ENCODE measurements around the gene DBT.

DNA sequence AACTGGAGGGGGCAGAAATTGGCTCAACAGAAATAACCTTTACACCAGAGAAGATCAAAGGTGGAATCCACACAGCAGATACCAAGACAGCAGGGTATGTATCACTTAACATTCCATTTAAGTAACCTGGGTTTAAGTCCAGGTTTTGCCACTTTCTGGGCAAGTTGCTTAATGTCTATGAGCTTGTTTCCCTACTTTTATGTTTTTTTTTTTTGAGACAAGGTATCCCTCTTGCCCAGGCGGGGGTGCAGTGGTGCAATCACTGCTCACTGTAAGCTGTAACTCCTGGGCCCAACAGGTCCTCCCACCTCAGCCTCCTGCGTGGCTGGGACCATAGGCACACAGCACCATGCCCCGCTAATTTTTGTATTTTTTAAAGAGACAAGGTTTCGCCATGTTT, 18.6 kb upstream of the DBT start:
- TF ChIP-seq KLF16 (tag by site-specific recombination; IDR thresholded peaks at IDR 0.05) (no peak), SALL2 (tag by site-specific recombination; IDR thresholded peaks at IDR 0.05; ENCODE audit: borderline replicate concordance) (no peak), ZNF114 (tag by site-specific recombination; IDR thresholded peaks at IDR 0.05) (no peak)
- TF ChIP-seq, protein P1, sequence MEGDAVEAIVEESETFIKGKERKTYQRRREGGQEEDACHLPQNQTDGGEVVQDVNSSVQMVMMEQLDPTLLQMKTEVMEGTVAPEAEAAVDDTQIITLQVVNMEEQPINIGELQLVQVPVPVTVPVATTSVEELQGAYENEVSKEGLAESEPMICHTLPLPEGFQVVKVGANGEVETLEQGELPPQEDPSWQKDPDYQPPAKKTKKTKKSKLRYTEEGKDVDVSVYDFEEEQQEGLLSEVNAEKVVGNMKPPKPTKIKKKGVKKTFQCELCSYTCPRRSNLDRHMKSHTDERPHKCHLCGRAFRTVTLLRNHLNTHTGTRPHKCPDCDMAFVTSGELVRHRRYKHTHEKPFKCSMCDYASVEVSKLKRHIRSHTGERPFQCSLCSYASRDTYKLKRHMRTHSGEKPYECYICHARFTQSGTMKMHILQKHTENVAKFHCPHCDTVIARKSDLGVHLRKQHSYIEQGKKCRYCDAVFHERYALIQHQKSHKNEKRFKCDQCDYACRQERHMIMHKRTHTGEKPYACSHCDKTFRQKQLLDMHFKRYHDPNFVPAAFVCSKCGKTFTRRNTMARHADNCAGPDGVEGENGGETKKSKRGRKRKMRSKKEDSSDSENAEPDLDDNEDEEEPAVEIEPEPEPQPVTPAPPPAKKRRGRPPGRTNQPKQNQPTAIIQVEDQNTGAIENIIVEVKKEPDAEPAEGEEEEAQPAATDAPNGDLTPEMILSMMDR (tag by site-specific recombination; IDR thresholded peaks at IDR 0.05) = no peak
